Measurements from ENCODE around the gene APMAP. TPM values are rescaled to one million over a fixed set of nuclear protein-coding genes. Genes with fewer than 3 reads are reported as not detected.
A peak's percentile ranks its signal among the peaks of the same experiment; 100 is the strongest.

Gene APMAP
- total and polyA plus RNA-seq, 2 of the 13 experiments (the other 11 are each of a cell fraction or from before 2014, with no cell fraction given), result 168 to 214 TPM

GRCh38 chr20:24917797-24918578 is 74.6 kb downstream of the APMAP start (continued):
- TF ChIP-seq NFAT5 (CRISPR knock-in tag; IDR thresholded peaks at IDR 0.05) (0 out of 2 replicates have a peak, but pooled peaks have one; percentile 14), DDIT3 (CRISPR knock-in tag; IDR thresholded peaks at IDR 0.05) (no peak), CEBPG (CRISPR knock-in tag; IDR thresholded peaks at IDR 0.05) (no peak), ZNF703 (CRISPR knock-in tag; IDR thresholded peaks at IDR 0.05; ENCODE audit: borderline replicate concordance) (0 out of 2 replicates have a peak, but pooled peaks have one; percentile 35), NPAS2 (CRISPR knock-in tag; IDR thresholded peaks at IDR 0.05; ENCODE audit: borderline replicate concordance) (no peak), HNF4G (IDR thresholded peaks at IDR 0.05; ENCODE audit: borderline replicate concordance, low read depth, low read length) (no peak), HNF4G (CRISPR knock-in tag; IDR thresholded peaks at IDR 0.05; ENCODE audit: borderline replicate concordance, low read depth) (no peak), ZNF512B (CRISPR knock-in tag; IDR thresholded peaks at IDR 0.05; ENCODE audit: borderline replicate concordance) (no peak), ZNF362 (CRISPR knock-in tag; IDR thresholded peaks at IDR 0.05; ENCODE audit: borderline replicate concordance) (no peak), GATAD1 (CRISPR knock-in tag; IDR thresholded peaks at IDR 0.05) (no peak), ZNF18 (CRISPR knock-in tag; IDR thresholded peaks at IDR 0.05; ENCODE audit: insufficient replicate concordance) (no peak)

All from HepG2 (cell line).